CD8-positive, alpha-beta memory T cell (primary cell): ENCODE results near the gene SH2D7. TPM values are rescaled to one million over a fixed set of nuclear protein-coding genes. Genes with fewer than 3 reads are reported as not detected.

Experiments
- CTCF ChIA-PET: fragments of 350-600 bp; sonication (Branson Sonifier 250); formaldehyde crosslinking; loops from one replicate; lab custom pipeline; 2021; ENCODE audit warnings: antibody characterized with exemption; lab: Charles Lee
- POLR2A ChIA-PET: fragments of 350-600 bp; sonication (Branson Sonifier 250); formaldehyde crosslinking; loops from one replicate; lab custom pipeline; 2021; ENCODE audit warnings: antibody characterized with exemption; lab: Charles Lee
- DNase-seq, 5 donors: peaks; one replicate each; pipeline versions ENCODE4 v3.0.0 to v3.0.0-alpha.2; 2020 to 2022; ENCODE audit warnings: mixed read lengths in 1 of 5
- H3K27ac ChIP-seq: one replicate; pipeline ENCODE4 v1.7.0; 2013; ENCODE audit warnings: low read depth, mild to moderate bottlenecking, low read length, moderate library complexity
- H3K27me3 ChIP-seq: 2 replicates; pipeline ENCODE4 v1.7.0; 2013; ENCODE audit warnings: low read length, mild to moderate bottlenecking; ENCODE audit not compliant: insufficient read depth, poor library complexity, severe bottlenecking
- H3K36me3 ChIP-seq: 2 replicates; pipeline ENCODE4 v1.7.0; 2013; ENCODE audit warnings: mild to moderate bottlenecking, low read length, moderate library complexity; ENCODE audit not compliant: insufficient read depth
- H3K4me1 ChIP-seq: 2 replicates; pipeline ENCODE4 v1.7.0; 2013; ENCODE audit warnings: mild to moderate bottlenecking, low read length, moderate library complexity; ENCODE audit not compliant: insufficient read depth
- H3K4me3 ChIP-seq: 2 replicates; pipeline ENCODE4 v1.7.0; 2013; ENCODE audit warnings: mild to moderate bottlenecking, low read length
- H3K9me3 ChIP-seq: 2 replicates; pipeline ENCODE4 v1.7.0; 2013; ENCODE audit warnings: mild to moderate bottlenecking, low read length
- H3K27ac Mint-ChIP-seq, 8 donors: one replicate each; pipeline ENCODE4 v1.8.0; 2020 to 2021; ENCODE audit warnings: mixed read lengths in 8 of 8, mild to moderate bottlenecking in 6 of 8, inconsistent platforms in 3 of 8, moderate library complexity in 3 of 8
- H3K27me3 Mint-ChIP-seq, 2 donors: one replicate each; pipeline ENCODE4 v1.8.0; 2020 to 2021; ENCODE audit warnings: mixed read lengths in 2 of 2, mild to moderate bottlenecking in 1 of 2, moderate library complexity in 1 of 2
- H3K36me3 Mint-ChIP-seq, 3 donors: one replicate each; pipeline ENCODE4 v1.8.0; 2020 to 2021; ENCODE audit warnings: mixed read lengths in 3 of 3, inconsistent platforms in 1 of 3, mild to moderate bottlenecking in 1 of 3
- H3K4me1 Mint-ChIP-seq, 3 donors: one replicate each; pipeline ENCODE4 v1.8.0; 2020 to 2021; ENCODE audit warnings: mixed read lengths in 3 of 3, inconsistent platforms in 1 of 3, mild to moderate bottlenecking in 1 of 3
- H3K4me3 Mint-ChIP-seq, 7 donors: one replicate each; pipeline ENCODE4 v1.8.0; 2020 to 2021; ENCODE audit warnings: mixed read lengths in 7 of 7, mild to moderate bottlenecking in 6 of 7, moderate library complexity in 4 of 7, inconsistent platforms in 2 of 7
- H3K9me3 Mint-ChIP-seq, 5 donors: one replicate each; pipeline ENCODE4 v1.8.0; 2020 to 2022; ENCODE audit warnings: mixed read lengths in 5 of 5, mild to moderate bottlenecking in 3 of 5, moderate library complexity in 2 of 5, inconsistent platforms in 1 of 5
- polyA plus RNA-seq: library from polyadenylated mRNA; unstranded; fragments of 300-500 nt; fragmentation: Illumina TruSeq; gene quantifications from one replicate; pipeline ENCODE4 v1.2.3, GENCODE V29; 2021
- total RNA-seq, 2 experiments: library from RNA; stranded (reverse); gene quantifications; one replicate each; pipeline ENCODE4 v1.2.3, GENCODE V29; 2021

The SH2D7 gene
- not detected for total RNA-seq
- not detected for polyA plus RNA-seq

- Histone ChIP-seq H3K36me3 (no peaks in the 10 kb centered on the region), H3K27me3 (no peaks in the 10 kb centered on the region), H3K27ac (no peak within 1 kb of the TSS), H3K4me3 (no peak within 1 kb of the TSS), H3K4me1 (no peaks in the 10 kb centered on the region), H3K9me3 (no peaks in the 10 kb centered on the region)
- H3K4me1 Mint-ChIP-seq: peaks cover 0 to 19% (median 0%) of the 10 kb centered on the region in 3 donors
- no peaks in the 10 kb centered on the region for H3K36me3 Mint-ChIP-seq
- H3K27me3 Mint-ChIP-seq: peaks cover 0 to 6% of the 10 kb centered on the region in 2 donors
- H3K27ac Mint-ChIP-seq: peak within 1 kb of the TSS in 2 of 8 donors; percentile 29 to 41
- DNase-seq: peak in 1 of 5 donors; percentile 38
- H3K9me3 Mint-ChIP-seq: no peaks in the 10 kb centered on the region
- no peak within 1 kb of the TSS for H3K4me3 Mint-ChIP-seq
- ChIA-PET CTCF (interaction anchor here (1.4 to 3.4 kb wide), 3 partner anchors 16 to 103 kb away, joined by 3 to 10 read pairs (median 4); no protein-coding TSS in a partner anchor), POLR2A (no interaction called here)
Measured at GRCh38 chr15:78092261-78093041, at the start of gene SH2D7. SH2D7 (plus strand) TSS chr15:78092561; CDS start chr15:78092585, 24 bp downstream.

DNA sequence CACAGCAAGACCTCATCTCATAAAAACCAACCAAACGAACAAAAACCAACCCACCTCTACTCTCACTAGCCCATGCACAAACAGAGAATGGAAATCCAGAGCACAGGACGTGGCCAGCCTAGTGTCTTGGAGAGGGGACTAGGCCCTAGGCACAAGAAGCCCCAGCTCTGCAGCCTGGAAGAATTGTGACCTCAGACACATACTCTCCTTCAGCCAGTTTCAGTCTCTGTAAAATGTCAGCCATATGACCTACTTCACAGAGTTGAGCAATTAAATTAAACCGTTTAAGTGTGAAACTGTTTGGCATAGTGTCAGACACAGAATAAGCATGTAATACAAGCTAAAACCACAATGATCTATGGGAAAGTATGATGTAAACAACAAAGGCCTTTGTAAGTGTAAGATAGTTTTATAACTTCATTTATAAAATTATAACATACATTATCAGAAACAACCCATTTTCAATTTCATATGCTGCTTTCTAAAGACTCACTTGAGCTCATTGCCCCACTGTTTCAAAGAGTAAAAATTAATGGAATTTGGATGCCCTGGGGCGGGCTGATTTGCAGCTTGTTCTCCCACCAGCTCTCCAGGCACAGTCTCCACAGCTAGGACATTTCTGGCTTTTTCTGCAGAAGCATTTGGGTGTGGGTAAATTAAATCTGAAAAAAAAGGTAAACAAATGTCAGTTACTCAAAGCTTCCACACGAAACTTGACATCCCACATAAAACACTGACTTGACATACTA is 47.8 kb upstream of the SH2D7 start:
- peaks cover 6% of the 10 kb centered on the region for H3K36me3 ChIP-seq
- H3K27ac ChIP-seq: peak overlapping the region; percentile 44

DNA sequence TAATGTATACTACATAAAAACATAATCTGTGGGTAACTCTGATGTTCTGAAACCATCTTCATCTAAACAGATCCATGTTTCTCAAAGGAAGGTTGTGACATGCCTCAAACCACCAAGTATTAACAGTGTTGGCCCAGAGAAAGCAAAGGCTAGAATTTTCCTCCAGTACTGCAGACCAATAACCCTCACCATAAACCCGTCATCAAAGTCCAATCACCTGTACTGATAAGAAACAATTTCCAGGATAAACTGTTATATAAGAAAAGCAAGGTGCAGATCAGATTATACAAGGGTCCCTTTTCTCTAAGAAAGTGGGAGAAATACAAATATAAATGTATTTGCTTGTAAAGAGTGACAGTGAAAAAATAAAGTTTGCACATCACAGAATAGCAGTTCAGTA is 47.2 kb upstream of the SH2D7 start:
- no peak for DNase-seq
- H3K27me3 Mint-ChIP-seq: peaks cover 0 to 1% of the 10 kb centered on the region in 2 donors
- ChIA-PET CTCF (interaction anchor here (0.7 to 1.3 kb wide), 7 partner anchors 10 to 63 kb away, joined by 3 to 6 read pairs (median 4); no protein-coding TSS in a partner anchor), POLR2A (interaction anchor here (0.5 to 1.0 kb wide), 5 partner anchors 10 to 68 kb away, joined by 3 read pairs; no protein-coding TSS in a partner anchor)
- peaks cover 3 to 38% (median 14%) of the 10 kb centered on the region in 3 donors for H3K36me3 Mint-ChIP-seq
- no peaks in the 10 kb centered on the region for H3K9me3 Mint-ChIP-seq
- Histone ChIP-seq H3K9me3 (no peaks in the 10 kb centered on the region), H3K4me3 (no peak overlapping the region), H3K27ac (peak overlapping the region; percentile 44), H3K27me3 (no peaks in the 10 kb centered on the region), H3K36me3 (peaks cover 6% of the 10 kb centered on the region), H3K4me1 (peaks cover 93% of the 10 kb centered on the region)
- H3K4me1 Mint-ChIP-seq: peaks cover 90 to 100% (median 94%) of the 10 kb centered on the region in 3 donors
- H3K27ac Mint-ChIP-seq: peak overlapping the region; percentile 87 to 98 (median 96)
- peak overlapping the region in 4 of 7 donors; percentile 16 to 57 (median 40) for H3K4me3 Mint-ChIP-seq

More for the DNA sequence above, 47.8 kb upstream of the SH2D7 start:
- Histone ChIP-seq H3K4me3 (no peak overlapping the region), H3K9me3 (no peaks in the 10 kb centered on the region), H3K4me1 (peaks cover 93% of the 10 kb centered on the region), H3K27me3 (no peaks in the 10 kb centered on the region)
- peak in 4 of 5 donors; percentile 37 to 74 (median 54) for DNase-seq
- POLR2A ChIA-PET: interaction anchor here (0.5 to 1.0 kb wide), 5 partner anchors 11 to 68 kb away, joined by 3 read pairs; no protein-coding TSS in a partner anchor
- Mint-ChIP-seq H3K4me1 (peaks cover 90 to 100% (median 94%) of the 10 kb centered on the region in 3 donors), H3K9me3 (no peaks in the 10 kb centered on the region), H3K27me3 (peaks cover 0 to 1% of the 10 kb centered on the region in 2 donors), H3K27ac (peak overlapping the region; percentile 89 to 100 (median 98)), H3K36me3 (peaks cover 6 to 42% (median 16%) of the 10 kb centered on the region in 3 donors), H3K4me3 (peak overlapping the region in 6 of 7 donors; percentile 67 to 90 (median 76))
- CTCF ChIA-PET: interaction anchor here (0.7 to 1.3 kb wide), 8 partner anchors 9 to 78 kb away, joined by 3 to 6 read pairs (median 4); no protein-coding TSS in a partner anchor

DNA sequence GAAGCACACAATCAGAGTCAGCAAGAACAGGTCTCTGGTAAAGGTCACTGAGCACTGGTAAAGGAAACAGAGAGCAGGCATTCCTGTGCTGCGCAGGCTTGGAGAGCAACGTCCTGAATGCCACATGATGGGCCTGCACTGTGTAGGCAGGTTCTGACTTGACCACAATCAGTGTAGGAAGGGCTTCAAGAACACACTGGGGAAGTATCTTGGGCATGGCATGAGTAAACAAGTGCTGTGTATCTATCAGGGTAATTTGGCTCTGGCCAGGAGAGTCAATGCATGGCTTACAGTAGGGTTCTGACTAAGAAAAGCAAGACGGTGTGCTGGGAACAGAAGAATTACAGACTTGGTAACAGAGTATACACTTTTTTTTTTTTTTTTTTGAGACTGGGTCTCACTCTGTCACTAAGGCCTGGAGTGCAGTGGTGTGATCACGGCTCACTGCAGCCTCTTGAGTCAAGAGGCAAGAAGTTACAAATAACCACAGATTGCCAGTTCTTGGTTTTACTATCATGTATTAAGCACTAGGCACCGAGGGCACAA is 45.5 kb upstream of the SH2D7 start:
- DNase-seq: peak in 1 of 5 donors; percentile 78

GRCh38 chr15:78047761-78048627 is 44.4 kb upstream of the SH2D7 start:
- ChIA-PET POLR2A (interaction anchor here (0.5 to 1.9 kb wide), 8 partner anchors 8 to 45 kb away, joined by 3 to 11 read pairs (median 3); no protein-coding TSS in a partner anchor), CTCF (interaction anchor here (0.7 to 2.1 kb wide), 7 partner anchors 13 to 60 kb away, joined by 3 to 12 read pairs (median 4); no protein-coding TSS in a partner anchor)
- peak in 4 of 5 donors; percentile 24 to 75 (median 48) for DNase-seq
- Histone ChIP-seq H3K4me3 (no peak overlapping the region), H3K9me3 (no peaks in the 10 kb centered on the region), H3K27me3 (no peaks in the 10 kb centered on the region), H3K4me1 (peaks cover 99% of the 10 kb centered on the region), H3K27ac (peak overlapping the region; percentile 38), H3K36me3 (no peaks in the 10 kb centered on the region)
- Mint-ChIP-seq H3K9me3 (no peaks in the 10 kb centered on the region), H3K36me3 (peaks cover 3 to 27% (median 8%) of the 10 kb centered on the region in 3 donors), H3K4me1 (peaks cover 98 to 100% (median 99%) of the 10 kb centered on the region in 3 donors), H3K27ac (peak overlapping the region; percentile 87 to 99 (median 97)), H3K27me3 (no peaks in the 10 kb centered on the region), H3K4me3 (peak overlapping the region; percentile 25 to 88 (median 68))

More for the DNA sequence above, 45.5 kb upstream of the SH2D7 start:
- Histone ChIP-seq H3K9me3 (no peaks in the 10 kb centered on the region), H3K36me3 (peaks cover 5% of the 10 kb centered on the region), H3K27ac (peak overlapping the region; percentile 38), H3K4me3 (peak overlapping the region; percentile 6), H3K4me1 (peaks cover 99% of the 10 kb centered on the region), H3K27me3 (no peaks in the 10 kb centered on the region)
- Mint-ChIP-seq H3K9me3 (no peaks in the 10 kb centered on the region), H3K4me1 (peaks cover 98 to 100% (median 99%) of the 10 kb centered on the region in 3 donors), H3K27ac (peak overlapping the region; percentile 87 to 99 (median 97)), H3K27me3 (no peaks in the 10 kb centered on the region), H3K36me3 (peaks cover 3 to 28% (median 13%) of the 10 kb centered on the region in 3 donors), H3K4me3 (peak overlapping the region; percentile 19 to 88 (median 68))
- ChIA-PET POLR2A (interaction anchor here (0.8 to 1.9 kb wide), 4 partner anchors 12 to 44 kb away, joined by 3 to 11 read pairs (median 4); no protein-coding TSS in a partner anchor), CTCF (interaction anchor here (0.7 to 2.1 kb wide), 6 partner anchors 12 to 61 kb away, joined by 3 to 12 read pairs (median 4); partner anchors contain the start of gene TBC1D2B)

DNA sequence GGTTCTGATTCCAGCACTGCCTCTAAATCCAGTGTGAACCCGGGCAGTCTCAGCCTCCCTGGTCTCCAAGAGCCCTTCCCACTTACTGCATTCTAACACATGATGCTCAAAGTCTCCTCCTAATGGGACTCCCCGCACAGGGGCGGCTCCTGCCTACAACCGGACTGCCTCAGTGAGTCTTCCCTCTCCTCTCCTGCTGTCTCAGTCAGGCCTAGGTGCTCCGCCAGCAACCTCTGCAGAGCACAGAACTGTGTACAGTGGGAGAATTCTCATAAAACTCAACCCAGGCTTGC is 43.8 kb upstream of the SH2D7 start:
- H3K27ac ChIP-seq: peak overlapping the region; percentile 38
- Mint-ChIP-seq H3K27ac (peak overlapping the region; percentile 87 to 99 (median 97)), H3K4me3 (peak overlapping the region in 6 of 7 donors; percentile 19 to 79 (median 62)), H3K27me3 (no peaks in the 10 kb centered on the region), H3K4me1 (peaks cover 97 to 100% (median 99%) of the 10 kb centered on the region in 3 donors), H3K9me3 (no peaks in the 10 kb centered on the region), H3K36me3 (peaks cover 3 to 27% (median 6%) of the 10 kb centered on the region in 3 donors)
- peaks cover 99% of the 10 kb centered on the region for H3K4me1 ChIP-seq
- CTCF ChIA-PET: interaction anchor here (0.9 to 2.1 kb wide), 4 partner anchors 13 to 60 kb away, joined by 4 to 12 read pairs (median 6); no protein-coding TSS in a partner anchor
- no peaks in the 10 kb centered on the region for H3K9me3 ChIP-seq
- DNase-seq: no peak
- no peaks in the 10 kb centered on the region for H3K27me3 ChIP-seq
- H3K36me3 ChIP-seq: no peaks in the 10 kb centered on the region
- H3K4me3 ChIP-seq: no peak overlapping the region
- POLR2A ChIA-PET: interaction anchor here (0.6 to 1.9 kb wide), 4 partner anchors 9 to 20 kb away, joined by 3 to 11 read pairs (median 3); no protein-coding TSS in a partner anchor
